HG03039 (cell line): ENCODE results near the gene BOD1L1.

Experiments
- ATAC-seq: cut with Tn5 transposase; IDR thresholded peaks from one replicate; pipeline ENCODE4 v1.9.1; 2021; ENCODE audit warnings: mild to moderate bottlenecking, moderate library complexity; ENCODE audit not compliant: unreplicated experiment

The BOD1L1 gene

DNA sequence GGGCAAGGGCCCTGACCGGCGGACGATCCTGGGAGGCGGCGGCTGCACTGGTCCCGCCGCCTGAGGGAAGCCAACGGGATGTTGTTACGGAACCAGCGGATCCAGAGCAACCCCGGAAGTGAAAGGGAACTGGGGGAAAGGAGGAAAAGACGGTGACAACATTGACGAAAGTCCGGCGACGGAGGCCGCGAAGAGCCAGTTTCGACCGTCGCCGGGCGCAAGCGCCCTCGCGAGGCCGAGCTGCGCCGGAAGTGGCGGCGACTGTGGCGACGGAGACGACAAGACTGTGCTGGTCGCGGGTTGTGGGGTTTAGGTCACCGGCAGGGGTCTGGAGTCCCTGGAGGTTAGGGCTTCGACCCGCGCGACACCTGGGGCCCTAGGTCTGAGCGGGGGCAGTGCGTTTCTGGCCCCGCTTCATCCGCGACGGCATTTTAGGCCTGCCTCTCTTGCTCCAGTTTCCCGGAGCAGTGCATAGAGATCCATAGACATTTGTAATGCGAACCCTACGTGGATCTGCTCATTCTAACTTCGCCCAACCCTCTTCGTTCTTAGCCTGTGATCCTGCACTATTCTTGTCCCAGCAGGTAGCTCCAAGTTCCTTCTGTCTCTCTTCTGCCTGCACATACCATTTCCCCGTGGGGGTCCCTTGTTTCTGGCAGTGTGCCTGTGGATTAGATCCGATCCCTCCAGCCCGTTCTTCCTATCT, at the start of gene BOD1L1:
Gene BOD1L1, minus strand, starts transcription at position 120 of the 706 bp plus-strand sequence. CDS start 138 bp downstream, outside the sequence.
- ATAC-seq, result peak; percentile 91

DNA sequence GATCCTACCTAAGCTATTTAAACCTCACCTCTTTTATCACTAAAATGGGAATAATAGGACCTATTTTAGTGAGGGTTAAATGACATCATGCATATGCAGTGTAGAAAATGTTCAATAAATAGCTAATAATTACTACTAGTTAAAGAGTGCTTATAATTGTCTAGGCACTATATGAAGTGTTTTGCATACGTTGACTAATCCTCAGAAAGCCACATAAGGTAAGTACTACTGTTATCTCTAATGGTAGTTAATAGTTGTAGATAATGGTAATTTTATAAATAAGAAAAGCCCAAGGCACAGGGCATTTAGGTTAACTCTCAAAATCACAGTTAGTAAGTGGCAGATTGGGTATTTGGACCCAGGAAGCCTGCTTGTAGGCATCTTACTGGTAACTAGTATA, 47.4 kb upstream of the BOD1L1 start:
- ATAC-seq, result no peak

DNA sequence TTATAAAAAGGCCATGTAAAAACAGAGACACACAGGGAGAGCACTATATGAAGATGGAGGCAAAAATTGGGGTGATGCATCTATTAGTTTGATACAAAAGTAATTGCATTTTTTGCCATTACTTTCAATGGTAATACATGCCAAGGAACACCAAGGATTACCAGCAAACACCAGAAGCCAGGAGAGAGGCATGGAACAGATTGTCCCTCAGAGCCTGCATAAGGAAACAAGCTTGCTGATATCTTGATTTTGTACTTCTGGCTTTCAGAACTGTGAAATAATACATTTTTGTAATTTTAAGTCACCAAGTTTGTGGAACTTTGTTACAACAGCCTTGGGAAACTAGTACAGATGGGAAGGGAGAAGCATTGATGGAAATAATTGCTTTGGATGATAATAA, 45.6 kb upstream of the BOD1L1 start:
- no peak for ATAC-seq

DNA sequence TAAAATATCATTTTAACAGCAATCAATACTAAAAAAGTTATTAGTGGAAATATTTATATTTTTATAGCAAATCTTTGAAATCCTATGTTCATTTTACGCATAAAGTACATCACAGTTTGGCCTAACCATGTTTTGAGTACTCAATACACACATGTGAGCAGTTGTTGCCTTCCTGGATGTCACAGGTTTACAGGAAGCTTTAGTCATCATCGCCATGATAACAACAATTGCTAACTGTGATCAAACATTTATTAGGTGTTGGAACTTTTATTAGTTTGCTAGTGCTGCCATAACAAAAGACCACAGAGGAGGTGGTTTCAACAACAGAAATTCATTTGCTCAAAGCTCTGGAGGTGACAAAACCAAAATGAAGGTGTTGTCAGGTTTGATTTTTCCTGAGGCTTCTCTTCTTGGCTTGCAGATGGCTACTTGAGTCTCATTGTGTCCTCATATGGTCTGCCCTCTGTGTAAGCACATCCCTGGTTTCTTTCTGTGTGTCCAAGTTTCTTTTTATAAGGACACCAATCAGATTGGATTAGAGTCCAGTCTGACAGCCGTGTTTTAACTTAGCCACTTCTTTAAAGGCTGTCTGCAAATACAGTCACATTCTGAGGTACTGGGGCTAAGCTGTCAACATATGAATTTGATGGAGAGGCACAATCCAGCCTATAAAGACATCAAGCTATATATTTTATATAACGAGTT, 43.1 kb upstream of the BOD1L1 start:
- no peak for ATAC-seq

DNA sequence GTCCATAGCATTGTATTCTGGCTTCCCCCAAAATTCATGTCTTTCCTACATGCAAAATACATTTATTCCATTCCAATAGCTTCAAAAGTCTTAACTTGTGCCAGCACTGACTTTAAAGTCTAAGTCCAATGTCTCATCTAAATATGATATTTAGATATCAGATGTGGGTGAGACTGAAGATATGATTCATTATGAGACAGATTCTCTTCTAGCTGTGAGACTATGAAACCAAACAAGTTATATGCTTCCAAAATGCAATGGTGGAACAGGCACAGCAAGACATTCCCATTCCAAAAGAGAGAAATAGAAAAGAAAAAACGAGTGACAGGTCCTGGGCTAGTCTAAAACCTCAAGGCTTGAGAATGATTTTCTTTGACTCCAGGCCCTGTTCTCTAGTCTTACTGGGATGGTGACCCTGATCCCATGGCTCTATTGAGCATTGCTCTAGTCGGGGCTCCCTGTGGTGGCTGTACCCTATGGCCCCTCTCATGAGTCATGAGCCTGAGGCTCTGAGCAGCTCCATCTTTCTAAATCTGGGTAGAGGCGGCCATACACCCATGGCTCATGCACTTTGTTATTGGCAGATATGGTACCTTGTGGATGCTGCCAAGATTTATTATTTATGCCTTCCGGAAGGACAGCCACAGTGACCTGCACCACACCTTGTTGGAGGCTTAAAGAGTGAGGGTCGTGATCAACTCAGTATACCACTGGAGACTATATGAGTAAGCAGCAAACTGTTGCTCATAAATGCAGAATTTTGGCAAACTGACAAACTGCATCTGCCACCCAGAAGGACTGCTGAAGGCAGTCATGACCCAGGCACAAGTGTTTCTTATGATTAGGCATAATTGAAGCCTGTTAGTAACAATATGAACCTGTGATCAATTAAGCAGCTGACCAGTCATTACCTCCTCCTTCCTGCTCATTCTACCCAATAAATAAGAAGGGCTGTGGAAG, 38.5 kb upstream of the BOD1L1 start:
- no peak for ATAC-seq

DNA sequence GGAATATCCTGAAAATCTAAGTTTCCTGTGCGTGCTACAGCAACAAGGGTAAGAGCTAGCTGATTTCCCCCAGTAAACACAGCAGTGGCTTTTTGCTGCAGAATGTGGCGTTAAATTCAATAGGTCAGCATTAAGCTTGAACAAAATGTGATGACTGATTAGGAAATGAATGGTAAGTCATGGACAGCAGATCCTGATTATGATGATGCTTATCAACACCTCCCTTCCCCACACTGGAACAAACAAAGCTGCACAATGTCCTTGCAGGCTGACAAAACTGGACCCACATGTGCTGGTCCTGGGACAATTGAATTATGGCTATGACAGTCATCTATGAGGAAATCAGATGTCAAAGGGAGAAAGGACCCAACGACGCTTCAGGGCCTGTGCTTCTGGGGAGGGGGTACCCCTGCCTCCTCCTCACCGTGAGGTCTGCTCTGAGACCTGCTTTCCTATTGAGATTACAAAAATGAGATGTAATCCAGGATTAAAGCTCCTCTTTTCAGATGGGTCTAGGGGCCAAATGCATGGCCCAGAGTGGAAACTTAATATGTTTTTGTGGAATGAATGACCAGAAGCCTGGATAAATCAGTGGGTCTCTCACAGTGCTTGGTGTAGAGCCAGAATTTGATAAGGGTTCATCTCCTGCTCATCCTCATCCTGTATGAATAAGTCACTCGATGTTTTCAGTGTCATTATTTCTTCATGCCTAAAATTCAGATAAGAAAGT, 32.0 kb upstream of the BOD1L1 start:
- no peak for ATAC-seq

DNA sequence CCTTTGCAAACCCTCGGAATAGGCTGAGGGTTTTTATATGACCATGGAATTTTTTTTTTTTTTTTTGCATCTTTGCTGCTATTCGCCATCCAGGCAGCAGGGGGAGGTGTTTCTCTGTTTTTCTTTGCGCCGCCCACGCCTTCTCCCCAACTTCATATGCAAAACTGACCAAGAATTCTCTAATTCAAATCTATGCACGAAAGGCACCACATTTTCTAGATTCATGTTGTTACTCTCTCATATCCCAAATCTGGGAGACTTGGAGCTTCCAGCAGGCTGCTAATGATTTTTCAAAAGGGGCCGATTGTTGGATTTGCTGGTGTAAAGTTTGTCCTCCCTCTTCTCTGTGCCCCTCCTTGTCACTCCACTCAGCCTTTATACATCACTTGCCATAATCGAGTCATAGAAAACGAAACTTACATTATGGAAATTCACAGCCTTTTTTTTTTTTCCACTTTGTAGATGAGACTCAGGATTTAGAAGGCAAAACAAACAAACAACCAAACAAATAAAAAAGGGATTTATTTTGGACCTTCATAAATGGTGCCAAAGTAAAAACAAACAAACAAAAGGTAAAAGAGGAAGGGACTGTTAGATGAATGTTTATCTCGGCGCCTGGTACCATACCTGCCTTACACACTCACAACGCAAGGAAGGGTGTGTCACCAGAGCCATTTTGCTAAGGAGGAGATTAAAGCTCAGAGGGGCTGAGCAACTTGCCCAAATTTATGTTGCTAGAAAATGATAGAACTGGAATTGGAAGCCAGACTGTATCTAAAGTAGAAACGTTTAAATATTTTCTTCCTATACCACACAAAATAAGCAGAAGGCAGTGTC, 29.3 kb upstream of the BOD1L1 start:
- no peak for ATAC-seq

DNA sequence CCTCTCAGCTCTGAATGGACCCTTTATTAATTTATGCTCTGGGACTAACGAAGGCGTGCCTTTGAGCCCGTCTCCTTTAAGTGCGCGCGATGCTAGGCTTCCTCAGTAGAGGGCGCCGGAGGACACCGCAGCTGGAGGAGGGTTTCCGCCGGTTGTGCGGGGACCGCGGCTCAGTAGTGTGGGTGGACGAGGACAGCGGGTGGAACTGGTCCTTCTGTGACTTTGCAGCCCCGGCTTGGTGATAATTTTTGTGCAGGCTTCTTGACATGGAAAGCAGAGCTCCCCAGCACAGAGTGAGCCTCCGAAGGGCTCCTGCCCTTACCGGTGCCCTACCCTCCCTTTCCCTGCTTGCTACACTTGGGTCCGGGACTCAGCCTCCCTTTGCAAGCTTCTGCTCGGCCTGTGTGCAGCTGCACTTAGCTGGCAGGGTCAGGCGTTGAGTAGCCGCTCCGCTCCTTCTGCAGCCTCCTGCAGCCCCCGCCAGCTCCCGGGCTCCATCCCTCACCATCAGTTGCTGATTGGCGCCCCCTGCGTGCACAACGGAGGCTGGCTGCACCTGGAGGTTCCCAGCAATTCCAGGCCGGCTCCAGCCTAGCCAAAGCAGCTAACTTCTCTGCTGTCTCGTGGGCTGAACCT, 26.8 kb upstream of the BOD1L1 start:
- ATAC-seq, result peak; percentile 91

DNA sequence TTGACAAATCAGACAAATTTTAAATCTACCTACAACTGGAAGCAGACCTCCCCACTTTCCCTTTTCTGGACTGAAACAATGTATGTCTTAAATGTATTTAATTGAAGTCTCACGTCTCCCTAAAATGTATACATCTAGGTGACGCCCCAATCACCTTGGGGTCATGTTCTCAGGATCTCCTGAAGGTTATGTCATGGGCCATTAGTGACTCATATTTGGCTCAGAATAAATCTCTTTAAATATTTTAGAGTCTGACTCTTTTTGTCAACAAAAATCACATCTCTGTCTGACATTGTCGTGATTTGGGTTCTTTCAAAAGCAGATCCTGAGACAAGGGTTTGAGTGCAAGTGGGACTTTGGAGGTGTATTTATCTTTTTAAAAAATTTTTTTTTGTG, 26.2 kb upstream of the BOD1L1 start:
- no peak for ATAC-seq

DNA sequence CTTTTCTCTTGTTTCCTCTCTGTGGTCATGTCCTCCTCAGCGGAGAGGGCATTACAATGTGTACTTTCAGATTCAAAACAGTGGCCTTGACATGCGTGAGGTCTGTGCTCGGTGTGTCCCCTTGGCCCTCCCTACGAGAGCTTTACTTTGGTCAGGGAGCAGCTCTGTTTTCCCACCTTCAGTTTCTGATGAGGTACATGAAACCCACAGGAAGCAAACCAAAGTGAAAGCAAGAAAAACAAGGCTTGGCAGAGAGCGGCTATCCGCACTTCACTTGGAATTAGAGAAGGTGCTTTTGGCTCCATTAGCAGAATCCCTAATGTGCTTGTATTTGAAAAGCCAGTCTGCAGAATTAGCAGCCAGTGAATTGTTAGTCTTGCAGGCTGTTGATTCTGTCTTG, 19.5 kb upstream of the BOD1L1 start:
- ATAC-seq, result no peak

DNA sequence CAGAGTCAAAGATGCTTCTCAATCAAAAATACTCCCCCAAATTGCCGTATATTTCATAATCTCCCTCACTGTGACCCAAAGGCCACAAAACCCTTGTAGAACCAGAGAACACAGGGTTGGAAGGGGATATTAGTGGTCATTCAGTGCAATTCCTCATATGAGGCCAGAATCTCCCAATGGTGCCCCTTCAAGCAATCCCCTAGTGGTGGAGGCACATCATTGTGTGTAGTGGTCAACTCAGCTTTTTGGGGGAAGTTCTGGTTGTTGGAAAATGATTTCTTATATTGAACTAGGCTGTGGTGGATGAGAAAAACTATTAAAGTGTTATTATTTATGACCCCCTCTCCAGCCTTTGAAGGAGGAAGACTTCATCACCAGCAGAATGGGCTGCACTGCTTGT, 17.6 kb upstream of the BOD1L1 start:
- no peak for ATAC-seq

DNA sequence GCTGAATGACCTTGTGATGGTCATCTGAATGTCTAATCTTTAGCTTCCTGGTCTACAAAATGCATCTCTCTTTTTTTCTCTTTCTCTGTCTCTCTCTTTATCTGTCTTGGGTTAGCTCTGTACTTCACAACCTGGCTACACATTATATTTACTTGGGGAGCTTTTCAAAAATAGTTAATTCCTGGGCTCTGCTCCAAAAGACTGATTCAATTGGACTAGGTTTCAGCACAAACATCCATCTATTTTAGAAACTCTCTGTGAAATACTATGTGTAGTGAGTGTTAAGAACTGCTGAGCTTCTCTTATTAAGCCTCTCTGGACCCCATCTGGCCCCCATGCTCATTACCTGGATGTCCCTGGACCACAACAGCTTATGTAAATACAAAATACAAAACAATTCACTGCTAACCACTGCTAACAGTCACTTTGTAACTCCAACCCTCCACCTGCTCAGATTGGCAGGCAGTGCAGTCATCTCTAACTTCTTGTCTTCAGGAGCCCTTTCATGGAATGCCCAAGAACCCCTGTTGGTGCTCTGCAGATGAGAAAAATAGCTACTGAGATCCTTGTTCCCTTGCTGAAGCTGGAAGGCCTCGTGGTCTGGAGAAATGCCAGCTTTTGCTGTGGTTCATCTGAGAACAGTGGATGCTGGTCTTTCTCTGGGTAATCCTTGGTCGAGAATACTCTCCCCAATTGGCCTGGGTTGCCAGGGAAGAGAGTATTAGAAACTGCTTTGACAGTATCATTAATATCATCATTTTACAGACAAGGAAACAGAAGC, 14.8 kb upstream of the BOD1L1 start:
- ATAC-seq, result no peak

DNA sequence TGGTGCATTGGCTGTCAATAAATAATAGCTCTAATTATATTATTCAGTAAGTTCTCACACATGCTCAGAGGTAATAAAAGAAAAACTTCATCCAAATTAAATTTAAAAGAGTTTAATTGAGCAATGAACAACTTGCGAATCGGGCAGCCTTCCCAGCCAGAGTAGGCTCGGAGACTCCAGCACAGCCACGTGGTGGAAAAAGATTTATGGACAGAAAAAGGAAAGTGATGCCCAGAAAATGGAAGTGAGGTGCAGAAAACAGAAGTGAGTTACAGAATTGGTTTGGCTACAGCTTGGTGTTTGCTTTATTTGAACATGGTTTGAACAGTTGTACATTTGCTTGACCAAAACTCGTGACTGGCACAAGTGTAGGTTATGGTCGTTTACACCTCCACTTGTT, 13.6 kb upstream of the BOD1L1 start:
- ATAC-seq, result no peak

DNA sequence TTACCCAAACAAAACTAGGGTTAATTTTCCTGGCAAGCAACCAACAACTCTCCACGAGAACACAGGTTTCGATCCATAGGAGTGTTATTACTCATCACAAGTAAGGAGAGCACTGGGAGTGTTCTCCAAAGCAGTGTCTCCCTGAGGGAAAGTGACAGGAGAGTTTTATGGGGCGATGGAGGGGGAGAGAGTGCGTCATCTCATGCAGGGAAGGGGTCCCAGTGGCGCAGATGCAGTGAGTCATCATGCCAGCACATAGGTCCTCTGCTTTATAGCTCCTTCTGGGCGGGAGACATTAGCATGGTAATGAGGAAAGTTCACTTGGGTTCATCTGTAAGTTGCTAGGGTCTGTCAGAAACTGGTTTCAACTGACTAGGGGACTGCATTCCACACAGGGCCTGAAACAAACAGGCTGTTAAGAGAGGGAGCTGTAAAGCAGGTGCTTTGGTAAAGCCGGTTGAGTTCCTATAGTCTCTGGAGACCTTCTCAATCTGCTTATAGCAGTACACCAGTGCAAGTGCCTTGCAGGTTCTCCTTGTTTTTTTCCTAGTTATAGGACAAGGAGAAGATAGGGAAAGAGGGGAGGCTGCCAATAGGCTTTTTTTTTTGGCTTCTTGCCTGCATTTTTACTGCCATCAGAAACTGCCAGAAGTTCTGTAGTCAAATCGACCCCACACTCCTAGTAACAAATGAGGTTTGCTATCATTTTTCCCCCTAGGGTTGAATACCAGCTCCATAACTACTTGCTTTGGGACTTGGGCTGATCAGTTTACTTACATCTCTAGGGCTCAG, 12.8 kb upstream of the BOD1L1 start:
- no peak for ATAC-seq

DNA sequence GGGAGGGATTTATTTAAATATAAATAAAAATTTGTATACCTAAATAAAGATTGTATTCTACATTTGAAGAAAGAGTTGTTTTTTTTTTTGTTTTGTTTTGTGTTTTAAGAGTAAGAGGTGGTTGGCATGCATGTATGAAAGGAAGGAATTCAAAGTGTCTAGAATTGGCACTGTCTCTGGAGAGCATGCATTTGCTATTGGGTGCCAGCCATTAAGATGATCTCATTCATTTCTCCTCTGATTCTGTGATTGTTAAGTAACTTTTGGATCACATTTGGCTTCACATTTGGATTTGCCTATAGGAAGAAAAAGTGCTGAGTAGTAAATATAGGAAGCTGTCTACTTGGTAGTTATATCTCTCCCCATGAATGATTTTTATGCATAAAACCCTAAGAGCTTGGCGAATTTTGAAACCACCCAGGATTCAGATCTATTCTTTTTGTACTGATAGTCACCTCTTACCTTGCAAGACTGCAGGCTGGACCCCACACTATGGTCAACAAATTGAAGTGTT, 7.8 kb upstream of the BOD1L1 start:
- no peak for ATAC-seq

DNA sequence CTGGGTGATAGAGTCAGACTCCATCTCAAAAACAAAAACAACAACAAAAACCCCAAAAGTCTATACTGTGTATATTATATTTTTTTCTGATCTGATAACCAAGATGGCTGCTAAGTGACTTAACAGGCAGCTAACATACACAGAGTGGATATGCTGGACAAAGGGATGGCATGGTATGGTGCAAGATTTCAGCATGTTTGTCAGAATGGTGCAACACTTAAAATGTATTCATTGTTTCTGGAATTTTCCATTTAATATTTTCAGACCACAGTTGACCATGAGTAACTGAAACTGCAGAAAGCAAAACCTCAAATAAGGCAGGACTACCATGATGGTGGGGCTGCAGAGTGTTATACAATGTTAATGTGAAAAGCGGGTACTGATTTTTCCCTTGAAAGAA, 6.1 kb upstream of the BOD1L1 start:
- ATAC-seq, result no peak

DNA sequence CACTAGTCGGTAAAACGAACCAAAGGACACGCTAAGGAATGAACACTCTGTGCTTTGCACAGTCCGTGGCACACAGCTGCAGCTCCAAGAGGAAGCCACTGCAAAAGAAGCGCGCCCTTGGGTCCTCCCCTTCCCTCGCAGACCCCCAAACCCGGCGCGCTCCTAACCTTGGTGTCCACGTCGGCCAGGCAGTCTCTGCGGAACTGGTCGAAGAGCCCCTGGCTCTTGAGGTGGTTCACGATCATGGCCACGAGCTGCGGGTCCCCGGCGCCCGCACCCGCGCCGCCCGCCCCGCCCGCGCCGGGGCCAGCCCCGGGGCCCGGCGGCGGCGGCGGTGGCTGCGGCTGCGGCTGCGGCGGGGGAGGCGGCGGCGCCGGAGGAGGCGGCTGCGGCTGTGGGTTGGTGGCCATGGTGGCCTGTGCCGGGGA, 333 bp downstream of the BOD1L1 start:
- ATAC-seq, result peak; percentile 31
